ENCODE results near the gene RUNX1. TPM values are rescaled to one million over a fixed set of nuclear protein-coding genes. Genes with fewer than 3 reads are reported as not detected.

RUNX1 gene
- total RNA-seq, 1 experiment from 2014 or later: 86.2 TPM

- H3K4me3 Mint-ChIP-seq (ENCODE audit: unreplicated experiment): no peak overlapping the region
- CTCF ChIA-PET: interaction anchor here (0.5 kb wide), 1 partner anchor 131 kb away, joined by 3 read pairs; no protein-coding TSS in a partner anchor
- DNase-seq (ENCODE audit: unreplicated experiment): peak; percentile 67
- no TSS peak for BruUV-seq (replicated peaks)
- intact Hi-C loops (cut with micrococcal nuclease): no loop called here
- no peaks in the 10 kb centered on the region for H3K4me1 Mint-ChIP-seq (ENCODE audit: insufficient read depth, unreplicated experiment)
- TF ChIP-seq CTCF (IDR thresholded peaks at IDR 0.05; ENCODE audit: unreplicated experiment): no peak
- H3K9me3 Mint-ChIP-seq (ENCODE audit: unreplicated experiment): no peaks in the 10 kb centered on the region
- POLR2A ChIA-PET: interaction anchor here (0.9 kb wide), 1 partner anchor 11 kb away, joined by 4 read pairs; no protein-coding TSS in a partner anchor
- H3K27ac Mint-ChIP-seq (ENCODE audit: low read depth, unreplicated experiment): no peak overlapping the region
- H3K27me3 Mint-ChIP-seq (ENCODE audit: insufficient read depth, unreplicated experiment): no peaks in the 10 kb centered on the region
- peaks cover 6% of the 10 kb centered on the region for H3K36me3 Mint-ChIP-seq (ENCODE audit: insufficient read depth, unreplicated experiment)
Measured at GRCh38 chr21:34992736-34993398, 56.2 kb downstream of the RUNX1 start.

GRCh38 chr21:34992180-34992579 is 56.9 kb downstream of the RUNX1 start:
- Mint-ChIP-seq H3K9me3 (ENCODE audit: unreplicated experiment) (no peaks in the 10 kb centered on the region), H3K27ac (ENCODE audit: low read depth, unreplicated experiment) (no peak overlapping the region), H3K4me3 (ENCODE audit: unreplicated experiment) (no peak overlapping the region), H3K36me3 (ENCODE audit: insufficient read depth, unreplicated experiment) (peaks cover 6% of the 10 kb centered on the region), H3K4me1 (ENCODE audit: insufficient read depth, unreplicated experiment) (no peaks in the 10 kb centered on the region), H3K27me3 (ENCODE audit: insufficient read depth, unreplicated experiment) (no peaks in the 10 kb centered on the region)
- intact Hi-C loops (cut with micrococcal nuclease): no loop called here
- BruUV-seq (replicated peaks): no TSS peak
- TF ChIP-seq CTCF (IDR thresholded peaks at IDR 0.05; ENCODE audit: unreplicated experiment): no peak
- CTCF ChIA-PET: no interaction called here
- POLR2A ChIA-PET: interaction anchor here (0.6 kb wide), 1 partner anchor 885 kb away, joined by 3 read pairs; no protein-coding TSS in a partner anchor
- DNase-seq (ENCODE audit: unreplicated experiment): no peak

GRCh38 chr21:34991366-34991957 is 57.6 kb downstream of the RUNX1 start:
- Mint-ChIP-seq H3K27ac (ENCODE audit: low read depth, unreplicated experiment) (no peak overlapping the region), H3K27me3 (ENCODE audit: insufficient read depth, unreplicated experiment) (no peaks in the 10 kb centered on the region), H3K4me3 (ENCODE audit: unreplicated experiment) (no peak overlapping the region), H3K4me1 (ENCODE audit: insufficient read depth, unreplicated experiment) (no peaks in the 10 kb centered on the region), H3K36me3 (ENCODE audit: insufficient read depth, unreplicated experiment) (peaks cover 6% of the 10 kb centered on the region), H3K9me3 (ENCODE audit: unreplicated experiment) (no peaks in the 10 kb centered on the region)
- BruUV-seq (replicated peaks): no TSS peak
- intact Hi-C loops (cut with micrococcal nuclease): no loop called here
- DNase-seq (ENCODE audit: unreplicated experiment): no peak
- CTCF ChIA-PET: no interaction called here
- no peak for TF ChIP-seq CTCF (IDR thresholded peaks at IDR 0.05; ENCODE audit: unreplicated experiment)
- POLR2A ChIA-PET: interaction anchor here (0.6 kb wide), 1 partner anchor 886 kb away, joined by 3 read pairs; no protein-coding TSS in a partner anchor

GRCh38 chr21:34990842-34991241 is 58.3 kb downstream of the RUNX1 start:
- H3K9me3 Mint-ChIP-seq (ENCODE audit: unreplicated experiment): no peaks in the 10 kb centered on the region
- H3K4me1 Mint-ChIP-seq (ENCODE audit: insufficient read depth, unreplicated experiment): no peaks in the 10 kb centered on the region
- H3K4me3 Mint-ChIP-seq (ENCODE audit: unreplicated experiment): no peak overlapping the region
- no peak for TF ChIP-seq CTCF (IDR thresholded peaks at IDR 0.05; ENCODE audit: unreplicated experiment)
- CTCF ChIA-PET: no interaction called here
- H3K36me3 Mint-ChIP-seq (ENCODE audit: insufficient read depth, unreplicated experiment): peaks cover 6% of the 10 kb centered on the region
- DNase-seq (ENCODE audit: unreplicated experiment): no peak
- no TSS peak for BruUV-seq (replicated peaks)
- no peaks in the 10 kb centered on the region for H3K27me3 Mint-ChIP-seq (ENCODE audit: insufficient read depth, unreplicated experiment)
- POLR2A ChIA-PET: no interaction called here
- H3K27ac Mint-ChIP-seq (ENCODE audit: low read depth, unreplicated experiment): no peak overlapping the region
- intact Hi-C loops (cut with micrococcal nuclease): no loop called here
